NB4 (cell line): Measurements from ENCODE around the gene JAZF1.
A peak's percentile ranks its signal among the peaks of the same experiment; 100 is the strongest.

Experiments used
- DNase-seq: peaks from one replicate; pipeline ENCODE4 v3.0.0; 2010; ENCODE audit warnings: low read depth
- H3K4me3 ChIP-seq: one replicate; pipeline ENCODE4 v1.5.1; 2011; ENCODE audit warnings: mild to moderate bottlenecking, low read depth, low read length, moderate library complexity
- MYC ChIP-seq: IDR thresholded peaks from 2 replicates; pipeline ENCODE4 v1.6.1; 2011; ENCODE audit warnings: low read depth, low read length
- POLR2A ChIP-seq: IDR thresholded peaks from 2 replicates; pipeline ENCODE4 v1.6.1; 2011; ENCODE audit warnings: mild to moderate bottlenecking; ENCODE audit not compliant: insufficient read length; ENCODE audit errors: extremely low read depth
- TF ChIP-seq, protein P1 (sequence below): IDR thresholded peaks from 2 replicates; pipeline ENCODE4 v1.6.1; 2011; ENCODE audit warnings: low read depth, low read length
- TF ChIP-seq, protein P2 (sequence below): IDR thresholded peaks from one replicate; pipeline ENCODE4 v1.5.1; 2012; ENCODE audit warnings: low read depth, low read length

JAZF1 gene

DNA sequence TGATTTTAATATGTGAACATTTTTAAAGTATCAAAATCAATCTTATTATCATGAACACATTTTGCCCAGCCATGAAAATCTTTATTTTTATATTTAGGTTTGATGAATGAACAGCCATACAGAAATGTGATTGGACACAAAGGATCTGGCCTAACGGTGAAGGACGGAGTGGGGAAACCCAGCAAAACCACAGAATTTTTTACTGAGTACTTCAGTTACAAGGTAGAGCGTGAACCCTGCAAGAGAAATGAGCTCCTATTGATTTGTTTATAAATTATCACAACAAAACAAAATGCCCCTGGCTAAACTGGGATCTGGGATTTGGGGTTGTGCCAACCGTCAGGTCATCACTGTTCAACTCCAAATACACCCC is 118.8 kb downstream of the JAZF1 start:
- TF ChIP-seq, protein P1, sequence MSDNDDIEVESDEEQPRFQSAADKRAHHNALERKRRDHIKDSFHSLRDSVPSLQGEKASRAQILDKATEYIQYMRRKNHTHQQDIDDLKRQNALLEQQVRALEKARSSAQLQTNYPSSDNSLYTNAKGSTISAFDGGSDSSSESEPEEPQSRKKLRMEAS: no peak
- TF ChIP-seq POLR2A (no peak), MYC (no peak)
- TF ChIP-seq, protein P2, sequence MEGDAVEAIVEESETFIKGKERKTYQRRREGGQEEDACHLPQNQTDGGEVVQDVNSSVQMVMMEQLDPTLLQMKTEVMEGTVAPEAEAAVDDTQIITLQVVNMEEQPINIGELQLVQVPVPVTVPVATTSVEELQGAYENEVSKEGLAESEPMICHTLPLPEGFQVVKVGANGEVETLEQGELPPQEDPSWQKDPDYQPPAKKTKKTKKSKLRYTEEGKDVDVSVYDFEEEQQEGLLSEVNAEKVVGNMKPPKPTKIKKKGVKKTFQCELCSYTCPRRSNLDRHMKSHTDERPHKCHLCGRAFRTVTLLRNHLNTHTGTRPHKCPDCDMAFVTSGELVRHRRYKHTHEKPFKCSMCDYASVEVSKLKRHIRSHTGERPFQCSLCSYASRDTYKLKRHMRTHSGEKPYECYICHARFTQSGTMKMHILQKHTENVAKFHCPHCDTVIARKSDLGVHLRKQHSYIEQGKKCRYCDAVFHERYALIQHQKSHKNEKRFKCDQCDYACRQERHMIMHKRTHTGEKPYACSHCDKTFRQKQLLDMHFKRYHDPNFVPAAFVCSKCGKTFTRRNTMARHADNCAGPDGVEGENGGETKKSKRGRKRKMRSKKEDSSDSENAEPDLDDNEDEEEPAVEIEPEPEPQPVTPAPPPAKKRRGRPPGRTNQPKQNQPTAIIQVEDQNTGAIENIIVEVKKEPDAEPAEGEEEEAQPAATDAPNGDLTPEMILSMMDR: no peak

GRCh38 chr7:28060371-28060950 is 120.1 kb downstream of the JAZF1 start:
- no peak for DNase-seq
- H3K4me3 ChIP-seq: no peak overlapping the region
- no peak for TF ChIP-seq MYC
- TF ChIP-seq, protein P1: no peak

More for the DNA sequence above, 118.8 kb downstream of the JAZF1 start:
- no peak for DNase-seq
- H3K4me3 ChIP-seq: peak overlapping the region; percentile 49

DNA sequence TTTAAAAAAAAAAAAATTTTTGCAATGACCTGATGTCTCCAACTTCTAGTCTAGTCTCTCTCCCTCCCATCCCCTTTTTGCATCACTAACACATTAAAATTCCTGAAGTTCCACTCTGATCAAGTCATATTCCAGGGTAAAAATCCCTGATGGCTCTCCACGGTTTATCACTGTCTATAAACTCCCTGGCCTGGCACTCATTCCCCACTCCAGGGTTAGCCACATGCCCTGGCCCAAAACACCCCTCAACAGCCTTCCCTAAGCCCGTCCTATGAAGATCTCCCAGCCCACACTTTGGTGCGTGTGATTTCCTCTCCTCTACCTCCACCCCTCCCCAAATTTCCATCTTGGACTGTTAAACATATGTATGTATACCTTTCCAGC is 125.4 kb downstream of the JAZF1 start:
- TF ChIP-seq POLR2A (no peak), MYC (no peak)
- TF ChIP-seq, protein P2: no peak
- TF ChIP-seq, protein P1: no peak
- no peak for DNase-seq
- H3K4me3 ChIP-seq: no peak overlapping the region

DNA sequence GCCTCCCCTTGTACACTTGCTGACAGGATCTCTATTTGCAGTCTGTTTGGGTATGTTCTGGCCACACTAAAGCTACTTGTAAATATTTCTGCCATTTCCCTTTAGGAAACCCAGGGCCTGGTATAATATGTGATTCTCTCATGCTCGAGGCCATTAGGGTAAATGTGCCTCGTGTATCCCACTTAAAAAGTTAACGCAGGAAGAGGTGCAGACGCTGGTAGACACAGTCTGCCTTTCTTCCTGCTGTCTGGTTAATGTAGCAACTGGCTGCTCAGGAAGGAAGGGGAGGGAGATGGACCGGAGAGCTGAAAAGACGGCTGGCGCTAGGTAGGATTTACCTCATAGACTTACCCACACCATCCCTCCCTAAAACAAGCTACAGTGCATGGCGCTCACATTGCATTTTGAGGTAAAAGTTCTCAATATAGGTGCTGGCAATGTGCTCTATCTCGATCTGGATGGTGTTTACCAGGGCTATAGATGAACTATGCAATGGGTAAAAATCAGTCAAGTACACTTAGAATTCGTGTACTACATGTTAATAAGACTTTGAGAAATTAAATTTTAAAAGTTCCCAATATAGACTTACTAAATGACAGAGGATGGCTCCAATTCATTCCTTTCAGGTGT is 125.9 kb downstream of the JAZF1 start:
- TF ChIP-seq POLR2A: no peak
- no peak for TF ChIP-seq MYC
- TF ChIP-seq, protein P1: no peak
- TF ChIP-seq, protein P2: no peak
- DNase-seq: no peak

DNA sequence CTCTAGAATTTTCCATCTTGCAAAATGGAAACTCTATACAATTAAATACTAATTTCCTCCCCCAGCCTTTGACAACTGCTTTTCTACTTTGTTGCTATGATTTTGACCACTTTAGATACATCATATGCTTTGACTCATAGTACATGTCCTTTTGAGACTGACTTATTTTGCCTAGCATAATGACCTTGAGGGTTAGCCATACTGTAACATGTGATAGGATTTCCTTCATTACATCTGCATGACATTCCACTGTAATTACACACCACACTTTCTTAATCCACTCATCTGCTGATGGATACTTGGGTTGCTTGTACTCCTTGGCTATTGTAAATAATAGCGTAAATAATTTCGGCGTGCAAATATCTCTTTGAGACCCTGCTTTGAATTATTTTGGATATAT is 127.7 kb downstream of the JAZF1 start:
- TF ChIP-seq, protein P2: no peak
- H3K4me3 ChIP-seq: no peak overlapping the region
- DNase-seq: no peak

More for the DNA sequence above, 125.9 kb downstream of the JAZF1 start:
- no peak overlapping the region for H3K4me3 ChIP-seq

GRCh38 chr7:28048694-28049093 is 131.9 kb downstream of the JAZF1 start:
- TF ChIP-seq, protein P1: no peak
- no peak for TF ChIP-seq POLR2A
- no peak for TF ChIP-seq MYC
- TF ChIP-seq, protein P2: no peak
- H3K4me3 ChIP-seq: no peak overlapping the region
- DNase-seq: no peak
